ENCODE results near the gene HOXD10. TPM values are rescaled to one million over a fixed set of nuclear protein-coding genes. Genes with fewer than 3 reads are reported as not detected.

Gene HOXD10
- total and polyA plus RNA-seq, 7 experiments from 2014 or later, result not detected

DNA sequence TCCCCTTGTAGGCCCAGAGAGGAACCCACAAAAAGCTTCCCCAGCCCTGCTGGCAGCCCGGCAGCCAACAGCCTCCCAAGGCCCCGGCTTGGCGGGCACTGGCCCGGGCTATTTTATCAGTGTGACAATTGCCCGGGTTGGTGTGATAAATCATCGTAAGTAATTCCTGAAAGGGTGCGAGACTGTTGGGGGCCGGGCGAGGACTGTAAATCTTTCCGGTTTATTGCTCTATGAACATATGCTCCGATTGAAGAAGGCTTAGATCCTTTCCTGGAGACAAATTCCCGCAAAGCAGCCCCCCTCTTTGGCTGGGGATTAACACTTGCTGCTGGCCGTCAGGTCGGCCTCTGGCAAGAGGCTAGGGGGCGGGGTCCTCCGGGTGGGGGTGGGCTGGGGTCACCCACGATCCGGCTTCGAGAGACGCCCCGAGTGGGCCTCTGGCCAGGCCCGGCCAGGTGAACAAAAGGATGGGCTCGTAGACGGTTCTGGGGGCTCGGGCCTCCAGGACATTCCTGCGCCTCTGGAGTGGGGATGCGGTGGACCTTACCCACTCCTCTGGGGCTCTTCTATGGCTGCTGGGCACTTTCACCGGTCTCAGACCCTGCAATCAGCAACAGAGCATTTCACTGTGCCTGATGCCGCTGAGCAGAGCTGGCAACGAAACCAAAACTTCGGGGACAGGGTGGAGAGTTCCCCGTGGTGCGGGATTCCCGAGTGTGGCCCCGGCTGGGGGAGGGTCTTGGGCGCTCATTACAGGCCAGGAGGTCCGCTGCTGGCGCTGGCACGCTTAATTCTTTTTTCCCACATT is 42.5 kb downstream of the HOXD10 start:
- Mint-ChIP-seq H3K27ac (no peak overlapping the region), H3K9me3 (peaks cover 0 to 17% (median 1%) of the 10 kb centered on the region in 11 donors), H3K4me1 (peaks cover 5 to 27% (median 21%) of the 10 kb centered on the region in 7 donors), H3K36me3 (peaks cover 0 to 4% (median 0%) of the 10 kb centered on the region in 5 donors), H3K27me3 (peaks cover 73 to 91% (median 87%) of the 10 kb centered on the region in 5 donors), H3K4me3 (peak overlapping the region in 5 of 10 donors; percentile 13 to 60 (median 41))
- DNase-seq (no peak), ATAC-seq (no peak)
- POLR2A ChIA-PET, result no interaction called here
- Histone ChIP-seq H3K27me3 (ENCODE audit: control insufficient read depth in 2 of 2, insufficient read depth in 2 of 2, low read length in 2 of 2) (peaks cover 10 to 60% of the 10 kb centered on the region in 2 donors), H3K9me3 (ENCODE audit: control insufficient read depth in 2 of 3, low read length in 3 of 3) (peaks cover 0 to under 1% (median 0%) of the 10 kb centered on the region in 3 experiments), H3K4me3 (ENCODE audit: low read length) (no peak overlapping the region), H3K27ac (ENCODE audit: low read depth, low read length) (no peak overlapping the region), H3K4me1 (ENCODE audit: control insufficient read depth in 2 of 2, insufficient read depth in 2 of 2, low read length in 2 of 2) (peaks cover 0 to 6% of the 10 kb centered on the region in 2 donors), H3K36me3 (ENCODE audit: control insufficient read depth in 2 of 3, insufficient read depth in 3 of 3, low read length in 3 of 3) (no peaks in the 10 kb centered on the region)
- CTCF ChIA-PET, result no interaction called here
- intact Hi-C loops (cut with micrococcal nuclease), result no loop called here

DNA sequence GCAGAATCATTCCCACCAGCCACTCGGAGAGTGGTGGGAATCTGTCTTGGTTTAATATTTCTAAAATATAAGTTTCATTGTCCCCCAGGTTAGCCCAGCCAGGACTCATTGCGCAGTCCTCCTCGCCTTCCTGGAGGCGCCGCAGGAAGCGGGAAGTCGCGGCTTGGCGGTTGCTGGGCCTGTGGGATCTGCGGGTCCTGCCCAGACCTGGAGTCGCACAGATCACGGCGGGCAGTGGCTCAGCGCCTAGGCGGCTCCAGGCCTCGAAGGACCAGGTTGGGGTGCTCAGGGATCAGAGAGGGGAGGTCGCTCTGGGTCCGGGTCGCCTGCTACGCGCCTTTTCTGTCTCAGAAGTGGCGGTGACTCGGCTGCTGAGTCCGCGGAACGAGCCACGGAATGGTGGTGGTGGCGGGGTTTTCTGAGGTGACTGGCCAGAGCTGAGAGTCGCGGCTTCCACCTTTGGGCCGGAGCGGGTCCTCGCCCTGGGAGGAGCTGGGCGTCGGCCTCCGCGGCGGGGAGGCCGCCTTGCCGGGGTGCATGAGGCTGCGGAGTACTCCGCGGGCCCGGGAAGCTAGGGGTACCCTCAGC is 43.2 kb downstream of the HOXD10 start:
- Mint-ChIP-seq H3K36me3 (peaks cover 0 to 8% (median 3%) of the 10 kb centered on the region in 5 donors), H3K4me3 (peak overlapping the region in 3 of 10 donors; percentile 13 to 48 (median 36)), H3K27ac (no peak overlapping the region), H3K4me1 (peaks cover 8 to 31% (median 27%) of the 10 kb centered on the region in 7 donors), H3K27me3 (peaks cover 72 to 91% (median 87%) of the 10 kb centered on the region in 5 donors), H3K9me3 (peaks cover 0 to 21% (median 5%) of the 10 kb centered on the region in 11 donors)
- ATAC-seq, result no peak
- Histone ChIP-seq H3K27me3 (ENCODE audit: control insufficient read depth in 2 of 2, insufficient read depth in 2 of 2, low read length in 2 of 2) (peaks cover 10 to 60% of the 10 kb centered on the region in 2 donors), H3K4me3 (ENCODE audit: low read length) (no peak overlapping the region), H3K4me1 (ENCODE audit: control insufficient read depth in 2 of 2, insufficient read depth in 2 of 2, low read length in 2 of 2) (peaks cover 0 to 6% of the 10 kb centered on the region in 2 donors), H3K27ac (ENCODE audit: low read depth, low read length) (no peak overlapping the region), H3K36me3 (ENCODE audit: control insufficient read depth in 2 of 3, insufficient read depth in 3 of 3, low read length in 3 of 3) (no peaks in the 10 kb centered on the region), H3K9me3 (ENCODE audit: control insufficient read depth in 2 of 3, low read length in 3 of 3) (peaks cover 0 to 5% (median 0%) of the 10 kb centered on the region in 3 experiments)
- intact Hi-C loops (cut with micrococcal nuclease), result loop anchor here in 1 of 2 donors (5.0 to 10.0 kb wide), 2 partner anchors 47 to 1825 kb away; partner anchors contain the start of gene SP9
- CTCF ChIA-PET, result interaction anchor here (0.6 kb wide), 1 partner anchor 216 kb away, joined by 3 read pairs; no protein-coding TSS in a partner anchor
- POLR2A ChIA-PET, result no interaction called here
- DNase-seq, result no peak

DNA sequence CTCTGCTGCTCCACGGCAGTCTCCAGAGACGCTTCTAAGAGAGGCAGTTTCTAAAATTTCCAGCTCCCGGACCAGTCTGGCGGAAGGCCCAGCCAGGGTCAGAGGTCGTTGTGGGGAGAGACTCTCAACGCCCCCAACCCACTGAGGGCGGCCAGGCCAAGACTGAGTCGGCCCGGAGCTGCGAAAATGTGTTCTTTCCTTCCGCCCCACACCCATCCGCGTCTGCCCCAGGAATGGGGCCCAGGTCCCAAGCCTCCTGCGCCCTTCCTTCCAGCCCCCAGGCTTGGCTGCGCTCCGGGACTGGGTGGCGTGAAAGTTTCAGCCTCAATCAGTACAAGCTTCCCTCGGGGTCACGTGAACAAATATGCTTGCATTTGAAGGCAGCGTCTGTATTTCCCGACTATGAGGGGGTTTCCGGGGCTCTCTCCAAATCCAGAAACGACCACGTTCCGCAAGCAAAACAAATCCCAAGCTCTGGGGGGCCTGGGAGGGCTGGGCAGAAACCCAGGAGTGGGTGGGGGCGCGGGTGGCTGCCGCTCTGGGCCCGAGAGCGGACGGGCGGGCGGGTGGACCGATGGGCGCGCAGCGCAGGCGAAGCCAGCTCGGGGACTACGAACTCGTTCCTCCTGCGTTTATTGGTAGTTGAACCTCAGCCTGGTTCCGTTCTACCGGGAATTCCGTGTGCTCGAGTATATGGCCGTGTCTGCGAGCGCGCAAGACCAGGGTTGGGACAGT is 43.8 kb downstream of the HOXD10 start:
- Mint-ChIP-seq H3K4me3 (peak overlapping the region in 5 of 10 donors; percentile 32 to 46 (median 41)), H3K27me3 (peaks cover 69 to 91% (median 88%) of the 10 kb centered on the region in 5 donors), H3K36me3 (peaks cover 0 to 8% (median 3%) of the 10 kb centered on the region in 5 donors), H3K4me1 (peaks cover 8 to 34% (median 27%) of the 10 kb centered on the region in 7 donors), H3K27ac (peak overlapping the region in 1 of 9 donors; percentile 30), H3K9me3 (peaks cover 0 to 21% (median 5%) of the 10 kb centered on the region in 11 donors)
- ChIA-PET POLR2A (no interaction called here), CTCF (interaction anchor here (0.6 kb wide), 1 partner anchor 215 kb away, joined by 3 read pairs; no protein-coding TSS in a partner anchor)
- no peak for ATAC-seq
- intact Hi-C loops (cut with micrococcal nuclease), result loop anchor here in 1 of 2 donors (5.0 to 10.0 kb wide), 2 partner anchors 48 to 1826 kb away; partner anchors contain the start of gene SP9
- DNase-seq, result no peak
- Histone ChIP-seq H3K9me3 (ENCODE audit: control insufficient read depth in 2 of 3, low read length in 3 of 3) (peaks cover 0 to 5% (median 0%) of the 10 kb centered on the region in 3 experiments), H3K4me3 (ENCODE audit: low read length) (no peak overlapping the region), H3K36me3 (ENCODE audit: control insufficient read depth in 2 of 3, insufficient read depth in 3 of 3, low read length in 3 of 3) (no peaks in the 10 kb centered on the region), H3K27me3 (ENCODE audit: control insufficient read depth in 2 of 2, insufficient read depth in 2 of 2, low read length in 2 of 2) (peaks cover 10 to 63% of the 10 kb centered on the region in 2 donors), H3K4me1 (ENCODE audit: control insufficient read depth in 2 of 2, insufficient read depth in 2 of 2, low read length in 2 of 2) (peaks cover 0 to 6% of the 10 kb centered on the region in 2 donors), H3K27ac (ENCODE audit: low read depth, low read length) (no peak overlapping the region)

DNA sequence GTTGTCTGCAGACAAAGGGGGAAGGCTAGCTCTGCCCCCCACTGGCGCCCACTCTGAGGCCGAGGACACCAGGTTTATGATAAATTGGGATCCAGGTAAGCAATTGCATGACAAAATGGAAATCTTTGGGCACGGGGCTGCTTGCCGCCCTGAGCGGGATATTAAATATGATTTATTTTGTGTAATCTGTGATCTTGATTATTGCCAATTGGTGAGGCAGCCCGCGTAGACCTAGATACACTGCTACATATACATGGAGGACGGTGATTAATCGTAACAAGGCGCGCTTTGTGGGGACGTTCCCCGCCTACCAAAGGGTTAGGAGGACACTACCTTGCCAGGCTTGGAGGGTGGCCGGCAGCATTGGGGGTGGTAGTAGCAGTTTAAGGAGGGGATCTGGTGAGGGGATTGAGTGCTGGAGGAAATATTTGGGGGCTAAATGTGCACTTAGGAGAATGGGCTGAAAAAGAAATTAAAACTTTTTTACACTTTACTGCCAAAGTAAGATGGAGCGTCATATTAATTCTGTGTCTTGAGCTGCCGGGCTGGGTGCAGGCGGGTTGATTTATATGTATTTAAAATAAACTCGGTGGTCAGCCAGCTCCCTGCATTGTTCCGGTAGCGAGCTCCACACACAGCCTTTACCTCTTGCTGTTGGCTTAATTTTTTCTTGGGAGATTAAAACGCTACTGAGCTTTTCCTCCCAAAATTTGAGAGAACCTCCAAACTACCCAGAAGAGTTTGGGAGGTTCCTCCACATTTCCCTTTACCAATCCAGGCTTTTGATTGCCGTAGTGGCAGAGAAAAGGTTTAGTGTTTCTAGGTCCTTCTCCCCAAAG is 44.6 kb downstream of the HOXD10 start:
- ATAC-seq (no peak), DNase-seq (no peak)
- ChIA-PET POLR2A (no interaction called here), CTCF (interaction anchor here (0.8 kb wide), 1 partner anchor 15 kb away, joined by 3 read pairs; no protein-coding TSS in a partner anchor)
- peaks cover 0 to 5% (median 0%) of the 10 kb centered on the region in 3 experiments for H3K9me3 ChIP-seq (ENCODE audit: control insufficient read depth in 2 of 3, low read length in 3 of 3)
- H3K4me1 ChIP-seq (ENCODE audit: control insufficient read depth in 2 of 2, insufficient read depth in 2 of 2, low read length in 2 of 2), result peaks cover 0 to 6% of the 10 kb centered on the region in 2 donors
- H3K27ac Mint-ChIP-seq, result peak overlapping the region in 1 of 9 donors; percentile 30
- H3K9me3 Mint-ChIP-seq, result peaks cover 0 to 21% (median 5%) of the 10 kb centered on the region in 11 donors
- H3K36me3 ChIP-seq (ENCODE audit: control insufficient read depth in 2 of 3, insufficient read depth in 3 of 3, low read length in 3 of 3), result no peaks in the 10 kb centered on the region
- H3K27me3 Mint-ChIP-seq, result peaks cover 68 to 91% (median 88%) of the 10 kb centered on the region in 5 donors
- peak overlapping the region in 4 of 10 donors; percentile 0 to 46 (median 42) for H3K4me3 Mint-ChIP-seq
- H3K27ac ChIP-seq (ENCODE audit: low read depth, low read length), result no peak overlapping the region
- H3K36me3 Mint-ChIP-seq, result peaks cover 0 to 8% (median 3%) of the 10 kb centered on the region in 5 donors
- peaks cover 8 to 34% (median 27%) of the 10 kb centered on the region in 7 donors for H3K4me1 Mint-ChIP-seq
- H3K27me3 ChIP-seq (ENCODE audit: control insufficient read depth in 2 of 2, insufficient read depth in 2 of 2, low read length in 2 of 2), result peaks cover 10 to 58% of the 10 kb centered on the region in 2 donors
- no peak overlapping the region for H3K4me3 ChIP-seq (ENCODE audit: low read length)
- intact Hi-C loops (cut with micrococcal nuclease), result loop anchor here in 1 of 2 donors (5.0 to 10.0 kb wide), 2 partner anchors 49 to 1826 kb away; partner anchors contain the start of gene SP9

DNA sequence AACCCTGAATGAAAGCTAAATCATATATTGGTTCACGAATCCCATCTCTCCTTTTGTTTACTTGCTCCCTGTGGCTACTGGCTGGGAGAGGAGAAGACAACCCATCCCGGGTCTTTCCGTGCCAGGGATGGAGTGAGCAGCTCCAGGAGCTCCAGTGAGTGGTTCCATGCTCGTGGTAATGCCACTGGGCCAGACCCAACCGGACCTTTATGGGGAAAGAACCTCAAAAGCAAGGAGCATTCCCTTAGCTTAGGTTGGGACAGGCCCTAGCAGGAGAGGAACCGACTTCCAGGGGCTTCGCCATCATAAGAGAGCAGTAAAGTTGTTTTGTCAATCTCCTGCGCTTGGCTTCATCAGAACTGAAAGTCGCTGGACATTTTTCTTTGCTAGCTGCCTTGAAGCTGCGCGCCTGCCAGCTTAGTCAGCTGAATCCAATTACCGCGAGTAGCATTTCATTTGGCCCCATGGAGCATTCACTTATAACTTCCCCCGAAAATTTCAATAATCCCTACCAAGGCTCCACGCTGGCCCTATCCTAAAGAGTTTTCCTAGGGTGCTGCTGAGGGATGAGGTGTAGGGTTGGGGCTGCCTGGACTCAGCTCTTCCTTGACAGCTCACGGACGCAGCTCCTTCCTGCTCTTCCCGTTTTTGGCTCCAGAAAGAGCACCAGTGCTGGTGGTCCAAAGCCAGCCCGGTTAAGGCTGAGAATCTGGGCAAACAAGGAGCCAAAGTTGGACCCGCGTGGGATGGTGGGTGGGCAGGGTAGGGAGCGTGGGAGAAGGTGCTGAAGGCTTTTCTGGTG is 45.4 kb downstream of the HOXD10 start:
- H3K4me1 ChIP-seq (ENCODE audit: control insufficient read depth in 2 of 2, insufficient read depth in 2 of 2, low read length in 2 of 2), result peaks cover 0 to 6% of the 10 kb centered on the region in 2 donors
- H3K27ac ChIP-seq (ENCODE audit: low read depth, low read length), result no peak overlapping the region
- peaks cover 0 to 25% (median 5%) of the 10 kb centered on the region in 11 donors for H3K9me3 Mint-ChIP-seq
- peaks cover 0 to 5% (median 0%) of the 10 kb centered on the region in 3 experiments for H3K9me3 ChIP-seq (ENCODE audit: control insufficient read depth in 2 of 3, low read length in 3 of 3)
- ChIA-PET CTCF (interaction anchor here (0.8 kb wide), 1 partner anchor 16 kb away, joined by 3 read pairs; no protein-coding TSS in a partner anchor), POLR2A (no interaction called here)
- H3K4me3 Mint-ChIP-seq, result peak overlapping the region in 3 of 10 donors; percentile 7 to 28 (median 23)
- H3K36me3 ChIP-seq (ENCODE audit: control insufficient read depth in 2 of 3, insufficient read depth in 3 of 3, low read length in 3 of 3), result no peaks in the 10 kb centered on the region
- H3K27ac Mint-ChIP-seq, result peak overlapping the region in 1 of 9 donors; percentile 65
- peaks cover 10 to 54% of the 10 kb centered on the region in 2 donors for H3K27me3 ChIP-seq (ENCODE audit: control insufficient read depth in 2 of 2, insufficient read depth in 2 of 2, low read length in 2 of 2)
- peaks cover 8 to 32% (median 23%) of the 10 kb centered on the region in 7 donors for H3K4me1 Mint-ChIP-seq
- peaks cover 0 to 8% (median 3%) of the 10 kb centered on the region in 5 donors for H3K36me3 Mint-ChIP-seq
- peaks cover 72 to 92% (median 90%) of the 10 kb centered on the region in 5 donors for H3K27me3 Mint-ChIP-seq
- no peak overlapping the region for H3K4me3 ChIP-seq (ENCODE audit: low read length)
- intact Hi-C loops (cut with micrococcal nuclease), result loop anchor here in 1 of 2 donors (2.0 to 10.0 kb wide), 3 partner anchors 50 to 1827 kb away; partner anchors contain the start of gene SP9
- ATAC-seq (no peak), DNase-seq (no peak)

Data from naive thymus-derived CD4-positive, alpha-beta T cell (primary cell).